Stimulated activated CD8-positive, alpha-beta memory T cell treated with anti-CD3 and anti-CD28 coated beads, Interleukin-2, amount 100 ng/mL, for 48 hours (primary cell): Measurements from ENCODE around the gene ITGAV.

ENCODE experiments used
- DNase-seq, 2 donors: peaks; one replicate each; pipeline ENCODE4 v3.0.0-alpha.2; 2020; ENCODE audit warnings: low read depth in 2 of 2

The ITGAV gene

GRCh38 chr2:186612555-186613440 lies 22.9 kb downstream of the ITGAV start:
- DNase-seq = no peak

GRCh38 chr2:186614373-186614772 lies 24.5 kb downstream of the ITGAV start:
- no peak for DNase-seq

- DNase-seq = no peak
Observed at GRCh38 chr2:186617148-186617547, 27.3 kb downstream of the ITGAV start.

- DNase-seq = no peak
Observed at GRCh38 chr2:186617771-186618170, 27.9 kb downstream of the ITGAV start.

GRCh38 chr2:186618696-186619095 lies 28.8 kb downstream of the ITGAV start:
- no peak for DNase-seq

- DNase-seq = no peak
Observed at GRCh38 chr2:186623084-186623483, 33.2 kb downstream of the ITGAV start.

GRCh38 chr2:186624276-186624675 lies 34.4 kb downstream of the ITGAV start:
- no peak for DNase-seq

- no peak for DNase-seq
Observed at GRCh38 chr2:186629250-186629996, 39.6 kb downstream of the ITGAV start.

- no peak for DNase-seq
Observed at GRCh38 chr2:186632417-186632816, 42.6 kb downstream of the ITGAV start.

GRCh38 chr2:186634701-186635100 lies 44.8 kb downstream of the ITGAV start:
- DNase-seq = no peak

- DNase-seq = no peak
Observed at GRCh38 chr2:186636800-186637496, 47.1 kb downstream of the ITGAV start.

- DNase-seq = no peak
Observed at GRCh38 chr2:186637497-186637800, 47.6 kb downstream of the ITGAV start.

GRCh38 chr2:186639939-186640338 lies 50.1 kb downstream of the ITGAV start:
- no peak for DNase-seq

GRCh38 chr2:186641132-186641806 lies 51.4 kb downstream of the ITGAV start:
- DNase-seq = no peak

- no peak for DNase-seq
Observed at GRCh38 chr2:186641807-186642321, 52.0 kb downstream of the ITGAV start.

GRCh38 chr2:186644791-186645190 lies 54.9 kb downstream of the ITGAV start:
- no peak for DNase-seq

- DNase-seq = no peak
Observed at GRCh38 chr2:186645999-186646398, 56.1 kb downstream of the ITGAV start.

GRCh38 chr2:186648130-186648529 lies 58.3 kb downstream of the ITGAV start:
- DNase-seq = no peak

- DNase-seq = no peak
Observed at GRCh38 chr2:186653511-186653910, 63.7 kb downstream of the ITGAV start.

- no peak for DNase-seq
Observed at GRCh38 chr2:186659383-186659782, 69.5 kb downstream of the ITGAV start.

- no peak for DNase-seq
Observed at GRCh38 chr2:186664385-186665043, 74.7 kb downstream of the ITGAV start.
